K562 (cell line): ENCODE results near the gene EIF4EBP2. TPM values are rescaled to one million over a fixed set of nuclear protein-coding genes. Genes with fewer than 3 reads are reported as not detected.

ENCODE experiments used
- CEBPG ChIP-seq, 3 experiments: fragments of 200-800 bp in 1 of 3; sonication (Bioruptor generic) in 1 of 3; sonication (generic) in 1 of 3; formaldehyde crosslinking in 1 of 3; IDR thresholded peaks in 2 of 3; conservative IDR thresholded peaks in 1 of 3; 2 replicates each; pipeline versions ENCODE4 v1.6.1 to v1.8.0; 2016 to 2022; ENCODE audit warnings: missing compliant biosample characterization in 2 of 3, missing genetic modification characterization in 2 of 3, mild to moderate bottlenecking in 1 of 3, missing genetic modification reagents in 1 of 3
- CXXC5 ChIP-seq: fragments of 250-450 bp; sonication (Bioruptor Pico); IDR thresholded peaks from 2 replicates; pipeline ENCODE4 v1.8.0; 2022; ENCODE audit warnings: inconsistent platforms, mild to moderate bottlenecking, moderate library complexity
- E2F1 ChIP-seq: sonication (generic); formaldehyde crosslinking; IDR thresholded peaks from 2 replicates; pipeline ENCODE4 v1.8.1; 2023; ENCODE audit warnings: mild to moderate bottlenecking, missing genetic modification reagents, moderate library complexity
- FOXA3 ChIP-seq, 2 experiments: fragments of 450-650 bp in 1 of 2; sonication (generic) in 1 of 2; formaldehyde crosslinking; IDR thresholded peaks in 1 of 2; conservative IDR thresholded peaks in 1 of 2; 2 replicates each; pipeline versions ENCODE4 v1.4.0 to v1.8.0; 2020 to 2022; ENCODE audit warnings: mild to moderate bottlenecking in 2 of 2, missing genetic modification reagents in 1 of 2
- HDAC1 ChIP-seq, 2 experiments: fragments of 450-650 bp; IDR thresholded peaks; 2 replicates each; pipeline ENCODE4 v1.6.1; 2016 to 2017; ENCODE audit warnings: inconsistent platforms in 1 of 2, mild to moderate bottlenecking in 1 of 2, moderate library complexity in 1 of 2
- HDAC3 ChIP-seq: fragments of 450-650 bp; IDR thresholded peaks from 2 replicates; pipeline ENCODE4 v1.6.1; 2018; ENCODE audit warnings: borderline replicate concordance, mild to moderate bottlenecking, moderate library complexity; ENCODE audit not compliant: partially characterized antibody
- HNRNPUL1 ChIP-seq: fragments of 200-400 bp; formaldehyde crosslinking; IDR thresholded peaks from 2 replicates; pipeline ENCODE4 v1.6.1; 2017; ENCODE audit warnings: low read length
- KDM4B ChIP-seq, 2 experiments: fragments of 450-650 bp in 1 of 2; sonication (generic) in 1 of 2; IDR thresholded peaks; 2 replicates each; pipeline ENCODE4 v1.6.1; 2016 to 2017; ENCODE audit warnings: borderline replicate concordance in 2 of 2, antibody characterized with exemption in 1 of 2, low read depth in 1 of 2, mild to moderate bottlenecking in 1 of 2
- NR2C2 ChIP-seq, 2 experiments: fragments of 200-800 bp in 1 of 2; sonication (Bioruptor generic) in 1 of 2; sonication (generic) in 1 of 2; formaldehyde crosslinking in 1 of 2; IDR thresholded peaks; 2 replicates each; pipeline versions ENCODE4 v1.6.1 to v1.8.0; 2016 to 2022; ENCODE audit warnings: mild to moderate bottlenecking in 1 of 2, missing compliant biosample characterization in 1 of 2, missing genetic modification characterization in 1 of 2, missing genetic modification reagents in 1 of 2
- PTBP1 ChIP-seq: fragments of 200-400 bp; formaldehyde crosslinking; IDR thresholded peaks from 2 replicates; pipeline ENCODE4 v1.6.1; 2017; ENCODE audit warnings: low read depth, low read length
- RAD21 ChIP-seq, 2 experiments: fragments of 250-450 bp in 1 of 2; fragments of 450-650 bp in 1 of 2; sonication (Bioruptor Pico) in 1 of 2; formaldehyde crosslinking in 1 of 2; IDR thresholded peaks in 1 of 2; conservative IDR thresholded peaks in 1 of 2; 2 replicates each; pipeline versions ENCODE4 v1.4.0 to v1.8.0; 2020 to 2022; ENCODE audit warnings: mild to moderate bottlenecking in 2 of 2, moderate library complexity in 1 of 2
- RCOR1 ChIP-seq, 2 experiments: IDR thresholded peaks; 2 replicates each; pipeline ENCODE4 v1.6.1; 2012; ENCODE audit warnings: low read depth in 2 of 2, low read length in 2 of 2, borderline replicate concordance in 1 of 2, improper control_type of control experiment in 1 of 2
- SMAD1 ChIP-seq: fragments of 150-350 bp; IDR thresholded peaks from 2 replicates; pipeline ENCODE4 v1.6.1; 2014; ENCODE audit warnings: low read length, low read depth; ENCODE audit not compliant: partially characterized antibody
- SMAD3 ChIP-seq: fragments of 450-650 bp; formaldehyde crosslinking; conservative IDR thresholded peaks from 2 replicates; pipeline ENCODE4 v1.4.0; 2020; ENCODE audit warnings: mild to moderate bottlenecking
- TAL1 ChIP-seq: fragments of 450-650 bp; IDR thresholded peaks from 2 replicates; pipeline ENCODE4 v1.6.1; 2016; ENCODE audit warnings: mild to moderate bottlenecking
- TBP ChIP-seq: optimal IDR thresholded peaks from 2 replicates; pipeline ENCODE3; 2011; ENCODE audit warnings: low read depth, low read length, improper control_type of control experiment
- TEAD1 ChIP-seq, 2 experiments: fragments of 450-650 bp in 1 of 2; sonication (generic) in 1 of 2; formaldehyde crosslinking; IDR thresholded peaks; 2 replicates each; pipeline versions ENCODE4 v1.4.0 to v1.8.0; 2020 to 2022; ENCODE audit warnings: mild to moderate bottlenecking in 2 of 2, missing genetic modification reagents in 1 of 2
- ZC3H8 ChIP-seq: fragments of 450-650 bp; IDR thresholded peaks from 2 replicates; pipeline ENCODE4 v1.6.1; 2017
- ZNF217 ChIP-seq: sonication (generic); formaldehyde crosslinking; IDR thresholded peaks from 2 replicates; pipeline ENCODE4 v1.8.0; 2022; ENCODE audit warnings: mild to moderate bottlenecking, missing genetic modification reagents
- ZNF263 ChIP-seq: sonication (generic); formaldehyde crosslinking; IDR thresholded peaks from 2 replicates; pipeline ENCODE4 v1.8.0; 2022; ENCODE audit warnings: mild to moderate bottlenecking, missing genetic modification reagents, borderline replicate concordance
- ZNF586 ChIP-seq: fragments of 450-650 bp; formaldehyde crosslinking; conservative IDR thresholded peaks from 2 replicates; pipeline ENCODE4 v1.4.0; 2020; ENCODE audit warnings: mild to moderate bottlenecking, moderate library complexity
- ZNF778 ChIP-seq: fragments of 450-650 bp; formaldehyde crosslinking; IDR thresholded peaks from 2 replicates; pipeline ENCODE4 v1.4.0; 2020; ENCODE audit warnings: mild to moderate bottlenecking, moderate library complexity
- polyA plus RNA-seq, 8 experiments: library from polyadenylated mRNA; depleted of rRNA in 4 of 8; stranded (reverse) in 5 of 8; unstranded in 3 of 8; fragments of >200 nt; fragmentation: Nextera tagmentation in 2 of 8; fragmentation: Illumina TruSeq in 1 of 8; extraction: Ambion mirVana in 2 of 8; extraction: Trizol in 1 of 8; gene quantifications; 2 replicates each; pipeline versions ENCODE4 v1.2.1 to v1.2.3, GENCODE V29; 2011 to 2014; ENCODE audit warnings: inconsistent platforms in 1 of 8, missing spikeins in 1 of 8
- total RNA-seq, 7 experiments: library from RNA; depleted of rRNA in 6 of 7; stranded (reverse); fragments of >200 nt in 6 of 7; fragmentation: Illumina TruSeq in 2 of 7; extraction: Trizol in 2 of 7; gene quantifications; 2 replicates each; pipeline versions ENCODE4 v1.2.1 to v1.2.3, GENCODE V29; 2011 to 2021; ENCODE audit warnings: low replicate concordance in 1 of 7
- TF ChIP-seq, protein P1 (sequence below): fragments of 250-450 bp; sonication (Bioruptor Pico); IDR thresholded peaks from 2 replicates; pipeline ENCODE4 v1.5.0; 2020; ENCODE audit warnings: mild to moderate bottlenecking

The EIF4EBP2 gene
- total and polyA plus RNA-seq, 9 of the 15 experiments (the other 6 are each of a cell fraction or from before 2014, with no cell fraction given): 16.1 to 67.5 (median 38.3) TPM

- TF ChIP-seq HDAC3 (no peak), TEAD1 (CRISPR knock-in tag; IDR thresholded peaks at IDR 0.05) (no peak), KDM4B (IDR thresholded peaks at IDR 0.05; ENCODE audit: borderline replicate concordance in 2 of 2, low read depth in 1 of 2) (no peak), ZNF217 (CRISPR knock-in tag) (no peak), TBP (peak; percentile 22), SMAD3 (CRISPR knock-in tag) (no peak), PTBP1 (no peak), SMAD1 (no peak), ZNF263 (0 out of 2 replicates have a peak, but pooled peaks have one; percentile 26), RAD21 (CRISPR knock-in tag; conservative IDR thresholded peaks at IDR 0.05 in 1 of 2, IDR thresholded peaks at IDR 0.05 in 1 of 2) (no peak), ZNF778 (no peak), HDAC1 (IDR thresholded peaks at IDR 0.05) (peak in 1 of 2 experiments; percentile 30; a peak in 2 of 4 replicates), TAL1 (no peak; the same call in 1 of the 2 replicates), CXXC5 (CRISPR knock-in tag) (peak; percentile 32; the same call in 1 of the 2 replicates), HNRNPUL1 (0 out of 2 replicates have a peak, but pooled peaks have one; percentile 53), ZNF586 (no peak), NR2C2 (CRISPR knock-in tag; IDR thresholded peaks at IDR 0.05) (no peak), NR2C2 (tag; IDR thresholded peaks at IDR 0.05) (peak; percentile 58; the same call in 1 of the 2 replicates), RCOR1 (IDR thresholded peaks at IDR 0.05; ENCODE audit: borderline replicate concordance in 1 of 2, low read depth in 2 of 2, low read length in 2 of 2) (peak in 1 of 2 experiments; percentile 92; a peak in 2 of 4 replicates), ZC3H8 (no peak), FOXA3 (CRISPR knock-in tag; conservative IDR thresholded peaks at IDR 0.05 in 1 of 2, IDR thresholded peaks at IDR 0.05 in 1 of 2) (peak; percentile 77 to 88; a peak in 3 of 4 replicates), CEBPG (CRISPR knock-in tag; IDR thresholded peaks at IDR 0.05) (peak; percentile 96), CEBPG (tag; conservative IDR thresholded peaks at IDR 0.05 in 1 of 2, IDR thresholded peaks at IDR 0.05 in 1 of 2) (peak; percentile 97 to 99), E2F1 (CRISPR knock-in tag) (peak; percentile 4; the same call in 1 of the 2 replicates)
- TF ChIP-seq, protein P1, sequence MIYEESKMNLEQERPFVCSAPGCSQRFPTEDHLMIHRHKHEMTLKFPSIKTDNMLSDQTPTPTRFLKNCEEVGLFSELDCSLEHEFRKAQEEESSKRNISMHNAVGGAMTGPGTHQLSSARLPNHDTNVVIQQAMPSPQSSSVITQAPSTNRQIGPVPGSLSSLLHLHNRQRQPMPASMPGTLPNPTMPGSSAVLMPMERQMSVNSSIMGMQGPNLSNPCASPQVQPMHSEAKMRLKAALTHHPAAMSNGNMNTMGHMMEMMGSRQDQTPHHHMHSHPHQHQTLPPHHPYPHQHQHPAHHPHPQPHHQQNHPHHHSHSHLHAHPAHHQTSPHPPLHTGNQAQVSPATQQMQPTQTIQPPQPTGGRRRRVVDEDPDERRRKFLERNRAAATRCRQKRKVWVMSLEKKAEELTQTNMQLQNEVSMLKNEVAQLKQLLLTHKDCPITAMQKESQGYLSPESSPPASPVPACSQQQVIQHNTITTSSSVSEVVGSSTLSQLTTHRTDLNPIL (CRISPR knock-in tag): no peak
Measured at GRCh38 chr10:70405037-70405824, 1.3 kb downstream of the EIF4EBP2 start (continued).
